HT-29 (cell line): ENCODE data around the gene SLC35F3. TPM values are rescaled to one million over a fixed set of nuclear protein-coding genes. Genes with fewer than 3 reads are reported as not detected.
A peak's percentile ranks its signal among the peaks of the same experiment; 100 is the strongest.
"Not testable (repeated sequence)": the region's sequence is repeated elsewhere in the genome, so short reads cannot be mapped to it uniquely, and the experiment has no call there.

Experiments
- DNase-seq: peaks from one replicate; pipeline ENCODE4 v3.0.0-alpha.2; 2015; ENCODE audit warnings: low spot score
- total RNA-seq: library from RNA; depleted of rRNA; stranded (reverse); fragments of >200 nt; shearing (Covaris generic); gene quantifications from 2 replicates; pipeline ENCODE4 v1.2.3, GENCODE V29; 2014

Gene SLC35F3
- total RNA-seq, 1 experiment from 2014 or later, result not detected

GRCh38 chr1:234141006-234141405 is 236.5 kb downstream of the SLC35F3 start:
- no peak for DNase-seq

- no peak for DNase-seq
Measured at GRCh38 chr1:234143681-234144080, 239.2 kb downstream of the SLC35F3 start.

GRCh38 chr1:234144901-234145300 is 240.4 kb downstream of the SLC35F3 start:
- no peak for DNase-seq

GRCh38 chr1:234148350-234148749 is 243.9 kb downstream of the SLC35F3 start:
- no peak for DNase-seq

- no peak for DNase-seq
Measured at GRCh38 chr1:234148816-234149215, 244.3 kb downstream of the SLC35F3 start.

GRCh38 chr1:234149217-234149616 is 244.7 kb downstream of the SLC35F3 start:
- DNase-seq, result no peak

- no peak for DNase-seq
Measured at GRCh38 chr1:234150892-234151291, 246.4 kb downstream of the SLC35F3 start.

- not testable (repeated sequence) for DNase-seq
Measured at GRCh38 chr1:234152344-234152743, 247.9 kb downstream of the SLC35F3 start.

GRCh38 chr1:234154320-234155251 is 250.1 kb downstream of the SLC35F3 start:
- peak; percentile 63 for DNase-seq

GRCh38 chr1:234162661-234163060 is 258.2 kb downstream of the SLC35F3 start:
- DNase-seq, result no peak

- no peak for DNase-seq
Measured at GRCh38 chr1:234163267-234163919, 258.9 kb downstream of the SLC35F3 start.

GRCh38 chr1:234164098-234164709 is 259.7 kb downstream of the SLC35F3 start:
- no peak for DNase-seq

- DNase-seq, result no peak
Measured at GRCh38 chr1:234168061-234168724, 263.7 kb downstream of the SLC35F3 start.

GRCh38 chr1:234169161-234169849 is 264.8 kb downstream of the SLC35F3 start:
- DNase-seq, result no peak

- DNase-seq, result no peak
Measured at GRCh38 chr1:234170067-234170466, 265.6 kb downstream of the SLC35F3 start.

- DNase-seq, result no peak
Measured at GRCh38 chr1:234170622-234171021, 266.1 kb downstream of the SLC35F3 start.

- no peak for DNase-seq
Measured at GRCh38 chr1:234173968-234174367, 269.5 kb downstream of the SLC35F3 start.

- no peak for DNase-seq
Measured at GRCh38 chr1:234175363-234175762, 270.9 kb downstream of the SLC35F3 start.

- no peak for DNase-seq
Measured at GRCh38 chr1:234176000-234176399, 271.5 kb downstream of the SLC35F3 start.

- DNase-seq, result not testable (repeated sequence)
Measured at GRCh38 chr1:234176847-234177246, 272.4 kb downstream of the SLC35F3 start.

- no peak for DNase-seq
Measured at GRCh38 chr1:234185438-234185837, 281.0 kb downstream of the SLC35F3 start.
